Fibroblast of the aortic adventitia (primary cell): ENCODE measurements around the gene ELMO1. TPM values are rescaled to one million over a fixed set of nuclear protein-coding genes. Genes with fewer than 3 reads are reported as not detected.

Experiments
- DNase-seq: peaks from one replicate; pipeline ENCODE4 v3.0.0-alpha.2; 2010; ENCODE audit warnings: low read depth
- H3K4me3 ChIP-seq: 2 replicates; pipeline ENCODE4 v1.5.1; 2011; ENCODE audit warnings: low read depth, mild to moderate bottlenecking, control low read depth, low read length, moderate library complexity
- total RNA-seq: library from RNA; depleted of rRNA; stranded (reverse); fragments of >200 nt; gene quantifications from 2 replicates; pipeline ENCODE4 v1.2.3, GENCODE V29; 2012; ENCODE audit warnings: low replicate concordance
- TF ChIP-seq, protein P1 (sequence below): IDR thresholded peaks from 2 replicates; pipeline ENCODE4 v1.5.1; 2011; ENCODE audit warnings: mild to moderate bottlenecking, low read length, control low read depth, inconsistent platforms; ENCODE audit not compliant: insufficient read depth

ELMO1 gene
- total RNA-seq, 1 donor, result 1.3 TPM

- H3K4me3 ChIP-seq, result no peak overlapping the region
- DNase-seq, result no peak
- TF ChIP-seq, protein P1, sequence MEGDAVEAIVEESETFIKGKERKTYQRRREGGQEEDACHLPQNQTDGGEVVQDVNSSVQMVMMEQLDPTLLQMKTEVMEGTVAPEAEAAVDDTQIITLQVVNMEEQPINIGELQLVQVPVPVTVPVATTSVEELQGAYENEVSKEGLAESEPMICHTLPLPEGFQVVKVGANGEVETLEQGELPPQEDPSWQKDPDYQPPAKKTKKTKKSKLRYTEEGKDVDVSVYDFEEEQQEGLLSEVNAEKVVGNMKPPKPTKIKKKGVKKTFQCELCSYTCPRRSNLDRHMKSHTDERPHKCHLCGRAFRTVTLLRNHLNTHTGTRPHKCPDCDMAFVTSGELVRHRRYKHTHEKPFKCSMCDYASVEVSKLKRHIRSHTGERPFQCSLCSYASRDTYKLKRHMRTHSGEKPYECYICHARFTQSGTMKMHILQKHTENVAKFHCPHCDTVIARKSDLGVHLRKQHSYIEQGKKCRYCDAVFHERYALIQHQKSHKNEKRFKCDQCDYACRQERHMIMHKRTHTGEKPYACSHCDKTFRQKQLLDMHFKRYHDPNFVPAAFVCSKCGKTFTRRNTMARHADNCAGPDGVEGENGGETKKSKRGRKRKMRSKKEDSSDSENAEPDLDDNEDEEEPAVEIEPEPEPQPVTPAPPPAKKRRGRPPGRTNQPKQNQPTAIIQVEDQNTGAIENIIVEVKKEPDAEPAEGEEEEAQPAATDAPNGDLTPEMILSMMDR, result no peak
Measured at GRCh38 chr7:37346761-37347160, 101.9 kb downstream of the ELMO1 start.

GRCh38 chr7:37344886-37345579 is 103.6 kb downstream of the ELMO1 start:
- no peak for DNase-seq
- H3K4me3 ChIP-seq, result no peak overlapping the region
- TF ChIP-seq, protein P1, result no peak

DNA sequence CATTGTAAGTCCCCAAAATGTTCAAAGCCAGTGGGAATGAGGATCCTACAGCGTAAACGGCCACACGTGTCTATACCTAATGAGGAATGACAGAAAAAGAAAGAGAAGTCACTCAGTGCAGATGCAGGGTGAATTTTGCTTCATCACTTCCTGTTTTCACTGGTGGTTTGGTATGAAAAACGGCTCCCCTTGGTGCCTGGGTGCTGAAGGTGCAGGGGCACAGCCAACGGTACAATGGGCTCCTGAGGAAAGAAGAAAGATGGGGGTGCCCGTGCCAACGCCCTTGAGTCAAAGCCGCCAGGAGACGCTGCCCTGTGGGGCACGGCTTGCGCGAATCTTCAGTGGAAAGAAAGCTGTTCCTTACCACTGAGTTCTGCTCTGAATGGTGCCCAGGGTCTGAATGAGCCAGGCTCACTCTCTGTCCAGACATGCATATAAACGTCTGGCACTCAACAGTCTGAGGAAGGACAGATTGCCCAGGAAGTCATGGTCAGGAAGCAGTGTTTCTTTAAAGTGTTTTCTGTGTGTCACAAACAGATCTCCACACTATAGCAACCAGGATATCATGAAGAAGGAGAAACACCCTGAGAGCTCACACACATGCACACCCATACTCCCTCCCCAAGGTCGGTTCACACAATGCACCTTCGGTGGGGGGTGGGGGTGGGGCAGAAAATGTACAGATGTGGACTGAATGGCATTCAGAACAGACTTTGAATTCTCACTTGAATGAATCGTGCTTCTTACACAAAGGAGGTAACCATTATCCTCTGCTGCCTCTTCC is 105.8 kb downstream of the ELMO1 start:
- TF ChIP-seq, protein P1, result no peak
- DNase-seq, result no peak
- no peak overlapping the region for H3K4me3 ChIP-seq

GRCh38 chr7:37342176-37342687 is 106.4 kb downstream of the ELMO1 start:
- no peak overlapping the region for H3K4me3 ChIP-seq
- TF ChIP-seq, protein P1, result no peak
- no peak for DNase-seq

DNA sequence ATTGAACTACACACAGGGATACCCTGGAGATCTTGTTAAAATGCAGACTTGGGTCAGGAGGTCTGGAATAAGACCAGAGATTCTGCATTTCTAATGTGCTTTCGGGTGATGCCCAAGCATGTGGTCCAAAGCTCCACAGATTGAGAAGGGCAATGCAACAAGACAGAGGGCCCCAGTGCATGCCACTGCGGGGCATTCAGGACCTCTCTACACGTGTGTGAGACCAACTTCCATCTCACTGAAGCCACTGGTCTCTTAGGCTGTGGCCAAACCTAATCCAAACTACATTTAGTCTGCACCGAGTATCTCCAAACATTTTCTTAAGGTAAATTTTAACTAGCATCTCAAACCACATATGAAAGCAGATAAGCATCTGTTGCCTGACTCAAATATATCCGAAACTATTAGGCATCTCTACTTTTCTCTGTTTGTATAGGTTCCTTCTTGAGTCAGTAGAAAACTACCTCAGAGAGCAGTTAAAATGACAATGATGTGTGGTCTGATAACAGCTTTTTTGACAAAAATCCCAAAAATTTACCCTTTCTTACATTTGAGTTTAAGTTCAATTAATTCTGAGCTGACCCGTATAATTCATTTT is 107.5 kb downstream of the ELMO1 start:
- no peak overlapping the region for H3K4me3 ChIP-seq
- TF ChIP-seq, protein P1, result no peak
- DNase-seq, result no peak

DNA sequence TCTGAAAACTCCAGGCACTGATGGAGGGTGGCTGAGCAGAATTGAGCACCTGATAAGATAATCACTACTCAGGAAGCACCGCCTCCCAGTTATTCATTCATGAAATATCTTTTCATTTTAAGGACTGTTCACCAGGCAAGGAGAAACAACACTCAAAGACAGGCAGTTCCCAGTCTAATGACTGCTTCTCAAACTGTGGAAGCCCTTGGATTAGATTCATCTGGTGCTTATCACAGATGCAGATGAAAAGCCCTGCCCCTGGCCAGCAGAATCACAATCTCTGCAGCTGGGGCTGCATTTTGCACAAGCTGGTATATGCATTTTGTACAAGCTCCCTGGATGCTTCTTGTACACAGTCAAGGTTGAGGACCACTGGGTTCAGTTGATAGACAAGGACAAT is 109.7 kb downstream of the ELMO1 start:
- no peak overlapping the region for H3K4me3 ChIP-seq
- TF ChIP-seq, protein P1, result no peak
- no peak for DNase-seq
